SU-DHL-6 (cell line): ENCODE results near the gene ANKRD13D.

Experiments used
- H2AFZ ChIP-seq: fragments of 200-600 bp; sonication (generic); 2 replicates; pipeline ENCODE4 v1.6.1; 2014; ENCODE audit warnings: low read depth, mild to moderate bottlenecking, moderate library complexity, mixed read lengths, antibody characterized with exemption, low read length; ENCODE audit not compliant: severe bottlenecking
- H3F3A ChIP-seq: fragments of 200-600 bp; shearing (Covaris generic); 2 replicates; pipeline ENCODE4 v1.6.0; 2016; ENCODE audit warnings: antibody characterized with exemption, mild to moderate bottlenecking; ENCODE audit not compliant: insufficient read depth
- H3K27ac ChIP-seq: fragments of 200-600 bp; sonication (generic); 2 replicates; pipeline ENCODE4 v1.5.1; 2016; ENCODE audit warnings: low read depth, mild to moderate bottlenecking, low read length, moderate library complexity, mixed read lengths
- H3K27me3 ChIP-seq: fragments of 200-600 bp; sonication (generic), shearing (Covaris generic); 2 replicates; pipeline ENCODE4 v1.6.0; 2014; ENCODE audit warnings: mild to moderate bottlenecking, low read length
- H3K36me3 ChIP-seq: fragments of 200-600 bp; sonication (generic); 2 replicates; pipeline ENCODE4 v1.6.1; 2014; ENCODE audit warnings: mild to moderate bottlenecking, low read length, mixed read lengths
- H3K4me2 ChIP-seq: fragments of 300-600, 200-600 bp; shearing (Covaris generic), sonication (generic); 2 replicates; pipeline ENCODE4 v1.6.0; 2014; ENCODE audit warnings: low read length, low read depth, mild to moderate bottlenecking; ENCODE audit not compliant: poor library complexity, severe bottlenecking
- H3K4me3 ChIP-seq: fragments of 200-600 bp; sonication (generic); 2 replicates; pipeline ENCODE4 v1.5.1; 2014; ENCODE audit warnings: antibody characterized with exemption, low read length, mild to moderate bottlenecking, mixed read lengths; ENCODE audit not compliant: insufficient read depth, poor library complexity, severe bottlenecking
- H3K79me2 ChIP-seq: fragments of 200-600 bp; sonication (generic); 2 replicates; pipeline ENCODE4 v1.6.1; 2014; ENCODE audit warnings: mild to moderate bottlenecking, low read length, moderate library complexity; ENCODE audit not compliant: insufficient read depth
- H3K9ac ChIP-seq: fragments of 200-600 bp; sonication (generic); 2 replicates; pipeline ENCODE4 v1.7.0; 2014; ENCODE audit warnings: mild to moderate bottlenecking, low read length
- H3K9me2 ChIP-seq: fragments of 200-600 bp; sonication (generic); replicated peaks from 2 replicates; pipeline ENCODE4 v1.6.1; 2014; ENCODE audit warnings: low read length; ENCODE audit not compliant: insufficient read depth
- H3K9me3 ChIP-seq: fragments of 200-600 bp; sonication (generic); 2 replicates; pipeline ENCODE4 v1.6.1; 2014; ENCODE audit warnings: low read length, mixed read lengths; ENCODE audit not compliant: insufficient read depth
- H4K20me1 ChIP-seq: fragments of 200-600 bp; sonication (generic); 2 replicates; pipeline ENCODE4 v1.6.1; 2014; ENCODE audit warnings: low read depth, mild to moderate bottlenecking, antibody characterized with exemption, low read length, moderate library complexity, mixed read lengths
- CTCF ChIP-seq: fragments of 200-600 bp; sonication (generic); IDR thresholded peaks from one replicate; pipeline ENCODE4 v1.5.1; 2017; ENCODE audit warnings: antibody characterized with exemption, mild to moderate bottlenecking, low read length, moderate library complexity; ENCODE audit not compliant: insufficient read depth, poor library complexity, severe bottlenecking
- EZH2phosphoT487 ChIP-seq: fragments of 200-600 bp; sonication (generic), shearing (Covaris generic); conservative IDR thresholded peaks from 2 replicates; pipeline ENCODE4 v1.6.1; 2018; ENCODE audit warnings: mild to moderate bottlenecking, antibody characterized with exemption, low read length, moderate library complexity, mixed read lengths

The ANKRD13D gene

GRCh38 chr11:67242548-67242947, 46.6 kb upstream of the ANKRD13D start:
- Histone ChIP-seq H3K9me3 (no peaks in the 10 kb centered on the region), H4K20me1 (no peaks in the 10 kb centered on the region), H3K36me3 (peaks cover 23% of the 10 kb centered on the region), H3K79me2 (peaks cover 44% of the 10 kb centered on the region), H3K27ac (no peak overlapping the region), H3K4me3 (no peak overlapping the region), H3K9ac (peak overlapping the region; percentile 26; the same call in 1 of the 2 replicates), H3F3A (peaks cover 23% of the 10 kb centered on the region), H3K9me2 (no peaks in the 10 kb centered on the region), H2AFZ (no peak overlapping the region), H3K27me3 (no peaks in the 10 kb centered on the region), H3K4me2 (peak overlapping the region; percentile 77)
- TF ChIP-seq CTCF (no peak), EZH2phosphoT487 (no peak)

GRCh38 chr11:67243051-67243450, 46.1 kb upstream of the ANKRD13D start:
- Histone ChIP-seq H3K9me2 (no peaks in the 10 kb centered on the region), H3K27ac (no peak overlapping the region), H3K4me2 (no peak overlapping the region), H3K9ac (no peak overlapping the region), H3K79me2 (peaks cover 44% of the 10 kb centered on the region), H4K20me1 (no peaks in the 10 kb centered on the region), H2AFZ (no peak overlapping the region), H3K9me3 (no peaks in the 10 kb centered on the region), H3K36me3 (peaks cover 27% of the 10 kb centered on the region), H3K4me3 (no peak overlapping the region), H3K27me3 (no peaks in the 10 kb centered on the region), H3F3A (peaks cover 20% of the 10 kb centered on the region)
- TF ChIP-seq EZH2phosphoT487 (no peak), CTCF (no peak)

- Histone ChIP-seq H3K27ac (no peak overlapping the region), H3K9ac (no peak overlapping the region), H3K79me2 (peaks cover 44% of the 10 kb centered on the region), H3K9me2 (no peaks in the 10 kb centered on the region), H3K36me3 (peaks cover 38% of the 10 kb centered on the region), H3F3A (0 out of 2 replicates have a peak, but pooled peaks cover 5% of the 10 kb centered on the region), H3K27me3 (no peaks in the 10 kb centered on the region), H3K9me3 (no peaks in the 10 kb centered on the region), H3K4me2 (no peak overlapping the region), H2AFZ (no peak overlapping the region), H4K20me1 (no peaks in the 10 kb centered on the region), H3K4me3 (no peak overlapping the region)
- TF ChIP-seq EZH2phosphoT487, result no peak
- no peak for TF ChIP-seq CTCF
These were observed 44.1 kb upstream of the ANKRD13D start for GRCh38 chr11:67245046-67245445.
